ENCODE measurements around the gene NT5DC2. TPM values are rescaled to one million over a fixed set of nuclear protein-coding genes. Genes with fewer than 3 reads are reported as not detected.

Gene NT5DC2
- total and polyA plus RNA-seq, 8 donors, result 4.6 to 56.2 (median 21.6) TPM

- Histone ChIP-seq H3K27me3 (no peaks in the 10 kb centered on the region), H3K9me3 (no peaks in the 10 kb centered on the region), H3K4me1 (peaks cover 0 to 22% (median 2%) of the 10 kb centered on the region in 4 donors), H3K4me3 (no peak overlapping the region), H3K36me3 (peaks cover 30 to 96% (median 88%) of the 10 kb centered on the region in 4 donors), H3K27ac (no peak overlapping the region)
- intact Hi-C loops (cut with DNase I; ENCODE audit: low total_unique reads), result no loop called here
- DNase-seq, result no peak
- TF ChIP-seq POLR2A (IDR thresholded peaks at IDR 0.05) (no peak), EP300 (IDR thresholded peaks at IDR 0.05) (no peak), POLR2AphosphoS5 (IDR thresholded peaks at IDR 0.05) (no peak), CTCF (IDR thresholded peaks at IDR 0.05) (no peak)
- WGBS, 5 donors, result 82 to 86% (median 84%) methylated on average over 9 of the region's 9 CpGs
Measured at GRCh38 chr3:52557011-52557960, 23.6 kb upstream of the NT5DC2 start.

GRCh38 chr3:52555056-52555455 lies 21.4 kb upstream of the NT5DC2 start:
- intact Hi-C loops (cut with DNase I; ENCODE audit: low total_unique reads), result no loop called here
- DNase-seq, result no peak
- Histone ChIP-seq H3K27ac (no peak overlapping the region), H3K36me3 (peaks cover 40 to 96% (median 88%) of the 10 kb centered on the region in 4 donors), H3K4me3 (no peak overlapping the region), H3K9me3 (no peaks in the 10 kb centered on the region), H3K4me1 (peaks cover 0 to 22% (median 2%) of the 10 kb centered on the region in 4 donors), H3K27me3 (no peaks in the 10 kb centered on the region)
- WGBS, 5 donors, result 90 to 100% (median 100%) methylated on average over 1 of the region's 1 CpG
- TF ChIP-seq POLR2A (IDR thresholded peaks at IDR 0.05) (no peak), CTCF (IDR thresholded peaks at IDR 0.05) (no peak), EP300 (IDR thresholded peaks at IDR 0.05) (no peak), POLR2AphosphoS5 (IDR thresholded peaks at IDR 0.05) (no peak)

GRCh38 chr3:52554026-52554755 lies 20.5 kb upstream of the NT5DC2 start:
- Histone ChIP-seq H3K27ac (no peak overlapping the region), H3K9me3 (no peaks in the 10 kb centered on the region), H3K4me3 (no peak overlapping the region), H3K27me3 (no peaks in the 10 kb centered on the region), H3K36me3 (peaks cover 43 to 96% (median 88%) of the 10 kb centered on the region in 4 donors), H3K4me1 (peaks cover 0 to 22% (median 2%) of the 10 kb centered on the region in 4 donors)
- no peak for TF ChIP-seq POLR2A (IDR thresholded peaks at IDR 0.05)
- no peak for DNase-seq
- intact Hi-C loops (cut with DNase I; ENCODE audit: low total_unique reads), result no loop called here
- WGBS, 5 donors, result 78 to 91% (median 83%) methylated on average over 5 of the region's 5 CpGs

GRCh38 chr3:52552089-52552488 lies 18.4 kb upstream of the NT5DC2 start:
- Histone ChIP-seq H3K36me3 (peaks cover 55 to 96% (median 89%) of the 10 kb centered on the region in 4 donors), H3K4me1 (peaks cover 0 to 15% (median 2%) of the 10 kb centered on the region in 4 donors), H3K27ac (no peak overlapping the region), H3K4me3 (no peak overlapping the region), H3K9me3 (no peaks in the 10 kb centered on the region), H3K27me3 (no peaks in the 10 kb centered on the region)
- 60 to 82% (median 67%) methylated on average over 3 of the region's 3 CpGs for WGBS, 5 donors
- DNase-seq, result no peak
- intact Hi-C loops (cut with DNase I; ENCODE audit: low total_unique reads), result no loop called here
- no peak for TF ChIP-seq POLR2AphosphoS5 (IDR thresholded peaks at IDR 0.05)
- no peak for TF ChIP-seq EP300 (IDR thresholded peaks at IDR 0.05)
- no peak for TF ChIP-seq CTCF (IDR thresholded peaks at IDR 0.05)
- no peak for TF ChIP-seq POLR2A (IDR thresholded peaks at IDR 0.05)
